A549 treated with CpdA at 1 μM for 4 hours (cell line): ENCODE measurements around the gene CYP24A1. TPM values are rescaled to one million over a fixed set of nuclear protein-coding genes. Genes with fewer than 3 reads are reported as not detected.

Experiments used
- total RNA-seq: library from RNA; stranded (reverse); fragments of 200-300 nt; extraction: Qiagen RNA extraction; gene quantifications from 5 replicates; pipeline ENCODE4 v1.2.3, GENCODE V29; 2022; ENCODE audit warnings: low read depth

Gene CYP24A1
- total RNA-seq = 292 to 579 TPM (median 522 TPM) in 5 replicates

GRCh38 chr20:54173653-54174456, at the start of gene CYP24A1:
TSS of gene CYP24A1 (minus strand) at chr20:54173986. CDS start at chr20:54173579, 407 bp downstream.

GRCh38 chr20:54207743-54208547, 34.2 kb upstream of the CYP24A1 start, which contains the start of gene PFDN4:
TSS of gene PFDN4 (plus strand) at chr20:54208087. CDS start at chr20:54208101, 14 bp downstream.

Other genes with a start within 250 kb of the CYP24A1 start
- 0.50 to 0.84 TPM (median 0.62 TPM) in 5 replicates for gene BCAS1, start 103.4 kb downstream of the CYP24A1 start, total RNA-seq
- gene PFDN4, start 34.1 kb upstream of the CYP24A1 start, total RNA-seq = 49.1 to 70.0 TPM (median 52.2 TPM) in 5 replicates